ENCODE measurements around the gene DNAH2. TPM values are rescaled to one million over a fixed set of nuclear protein-coding genes. Genes with fewer than 3 reads are reported as not detected.

DNAH2 gene
- total RNA-seq, 2 experiments from 2014 or later = not detected

GRCh38 chr17:7687072-7687907 is 30.3 kb upstream of the DNAH2 start, which contains the start of gene TP53:
TP53 (minus strand) TSS chr17:7687490; CDS start chr17:7676594, 10,896 bp downstream.
- no peaks in the 10 kb centered on the region for H3K9me3 Mint-ChIP-seq
- H3K4me1 Mint-ChIP-seq = peaks cover 48% of the 10 kb centered on the region
- H3K27me3 Mint-ChIP-seq = no peaks in the 10 kb centered on the region
- peak within 1 kb of the TSS; percentile 92 for H3K4me3 Mint-ChIP-seq
- peak; percentile 94 for DNase-seq
- ChIA-PET CTCF (interaction anchor here (0.5 to 3.4 kb wide), 52 partner anchors 9 to 561 kb away, joined by 3 to 33 read pairs (median 4); partner anchors contain the start of genes CD68, CNTROB, CTC1 and DNAH2), POLR2A (interaction anchor here (0.6 to 2.8 kb wide), 9 partner anchors 37 to 433 kb away, joined by 3 to 8 read pairs (median 4); partner anchors contain the start of genes ATP1B2, FXR2 and MPDU1)
- peak within 1 kb of the TSS; percentile 100 for H3K27ac Mint-ChIP-seq
- H3K36me3 Mint-ChIP-seq (ENCODE audit: low read depth) = peaks cover 22% of the 10 kb centered on the region

- no peaks in the 10 kb centered on the region for H3K27me3 Mint-ChIP-seq
- CTCF ChIA-PET = interaction anchor here (0.5 to 3.4 kb wide), 55 partner anchors 10 to 556 kb away, joined by 3 to 33 read pairs (median 4); partner anchors contain the start of genes CD68, CNTROB, DNAH2 and DVL2
- H3K4me3 Mint-ChIP-seq = peak within 1 kb of the TSS; percentile 92
- POLR2A ChIA-PET = interaction anchor here (0.6 to 2.8 kb wide), 8 partner anchors 37 to 432 kb away, joined by 3 to 8 read pairs (median 4); partner anchors contain the start of genes ATP1B2, FXR2 and MPDU1
- peaks cover 25% of the 10 kb centered on the region for H3K36me3 Mint-ChIP-seq (ENCODE audit: low read depth)
- peak within 1 kb of the TSS; percentile 100 for H3K27ac Mint-ChIP-seq
- no peaks in the 10 kb centered on the region for H3K9me3 Mint-ChIP-seq
- DNase-seq = peak; percentile 97
- peaks cover 45% of the 10 kb centered on the region for H3K4me1 Mint-ChIP-seq
These were observed 29.4 kb upstream of the DNAH2 start, which contains the start of gene WRAP53 for GRCh38 chr17:7687908-7688807. WRAP53 (plus strand) TSS chr17:7688477; CDS start chr17:7688649, 172 bp downstream.

GRCh38 chr17:7688808-7689316 is 28.7 kb upstream of the DNAH2 start:
- Mint-ChIP-seq H3K4me3 (peak overlapping the region; percentile 92), H3K27ac (peak overlapping the region; percentile 100), H3K27me3 (no peaks in the 10 kb centered on the region), H3K9me3 (no peaks in the 10 kb centered on the region), H3K36me3 (ENCODE audit: low read depth) (peaks cover 25% of the 10 kb centered on the region), H3K4me1 (peaks cover 42% of the 10 kb centered on the region)
- POLR2A ChIA-PET = no interaction called here
- DNase-seq = no peak
- CTCF ChIA-PET = interaction anchor here (0.5 to 3.4 kb wide), 28 partner anchors 10 to 555 kb away, joined by 3 to 18 read pairs (median 5); partner anchors contain the start of genes CD68, DNAH2, FXR2 and MPDU1

GRCh38 chr17:7695586-7695985 is 22.0 kb upstream of the DNAH2 start:
- Mint-ChIP-seq H3K36me3 (ENCODE audit: low read depth) (peaks cover 22% of the 10 kb centered on the region), H3K4me1 (no peaks in the 10 kb centered on the region), H3K27ac (no peak overlapping the region), H3K4me3 (no peak overlapping the region), H3K27me3 (no peaks in the 10 kb centered on the region), H3K9me3 (no peaks in the 10 kb centered on the region)
- ChIA-PET CTCF (no interaction called here), POLR2A (no interaction called here)
- no peak for DNase-seq

- Mint-ChIP-seq H3K27me3 (no peaks in the 10 kb centered on the region), H3K27ac (no peak overlapping the region), H3K36me3 (ENCODE audit: low read depth) (peaks cover 28% of the 10 kb centered on the region), H3K4me1 (no peaks in the 10 kb centered on the region), H3K9me3 (no peaks in the 10 kb centered on the region), H3K4me3 (no peak overlapping the region)
- DNase-seq = no peak
- ChIA-PET CTCF (interaction anchor here (1.4 kb wide), 1 partner anchor 10 kb away, joined by 9 read pairs; the partner anchor contains the start of genes TP53 and WRAP53), POLR2A (no interaction called here)
These were observed 19.5 kb upstream of the DNAH2 start for GRCh38 chr17:7697828-7698588.

- POLR2A ChIA-PET = no interaction called here
- peaks cover 17% of the 10 kb centered on the region for H3K27me3 Mint-ChIP-seq
- no peak overlapping the region for H3K4me3 Mint-ChIP-seq
- peaks cover 9% of the 10 kb centered on the region for H3K4me1 Mint-ChIP-seq
- CTCF ChIA-PET = interaction anchor here (3.6 kb wide), 1 partner anchor 13 kb away, joined by 18 read pairs; the partner anchor contains the start of genes TP53 and WRAP53
- peaks cover 30% of the 10 kb centered on the region for H3K36me3 Mint-ChIP-seq (ENCODE audit: low read depth)
- no peak overlapping the region for H3K27ac Mint-ChIP-seq
- H3K9me3 Mint-ChIP-seq = no peaks in the 10 kb centered on the region
- DNase-seq = no peak
These were observed 17.0 kb upstream of the DNAH2 start for GRCh38 chr17:7700510-7700909.

GRCh38 chr17:7701681-7702080 is 15.9 kb upstream of the DNAH2 start:
- no peak for DNase-seq
- H3K9me3 Mint-ChIP-seq = no peaks in the 10 kb centered on the region
- H3K4me3 Mint-ChIP-seq = no peak overlapping the region
- CTCF ChIA-PET = interaction anchor here (3.6 kb wide), 1 partner anchor 14 kb away, joined by 18 read pairs; the partner anchor contains the start of genes TP53 and WRAP53
- H3K27me3 Mint-ChIP-seq = peaks cover 29% of the 10 kb centered on the region
- H3K4me1 Mint-ChIP-seq = peaks cover 13% of the 10 kb centered on the region
- H3K36me3 Mint-ChIP-seq (ENCODE audit: low read depth) = peaks cover 21% of the 10 kb centered on the region
- POLR2A ChIA-PET = no interaction called here
- H3K27ac Mint-ChIP-seq = no peak overlapping the region

- Mint-ChIP-seq H3K36me3 (ENCODE audit: low read depth) (peaks cover 18% of the 10 kb centered on the region), H3K27ac (no peak overlapping the region), H3K4me3 (no peak overlapping the region), H3K4me1 (peaks cover 13% of the 10 kb centered on the region), H3K27me3 (peaks cover 37% of the 10 kb centered on the region), H3K9me3 (no peaks in the 10 kb centered on the region)
- DNase-seq = no peak
- CTCF ChIA-PET = interaction anchor here (0.8 to 3.6 kb wide), 2 partner anchors 12 to 15 kb away, joined by 3 to 18 read pairs; partner anchors contain the start of genes TP53 and WRAP53
- POLR2A ChIA-PET = no interaction called here
These were observed 14.8 kb upstream of the DNAH2 start for GRCh38 chr17:7702776-7703175.

- H3K27ac Mint-ChIP-seq = no peak overlapping the region
These were observed 13.7 kb upstream of the DNAH2 start for GRCh38 chr17:7703584-7704479.

GRCh38 chr17:7704601-7705268 is 12.8 kb upstream of the DNAH2 start, which contains the start of gene EFNB3:
EFNB3 (plus strand) TSS chr17:7705202; CDS start chr17:7705599, 397 bp downstream.
- peak within 1 kb of the TSS; percentile 48 for H3K4me3 Mint-ChIP-seq
- H3K27me3 Mint-ChIP-seq = peaks cover 40% of the 10 kb centered on the region
- peaks cover 14% of the 10 kb centered on the region for H3K4me1 Mint-ChIP-seq
- POLR2A ChIA-PET = no interaction called here
- H3K9me3 Mint-ChIP-seq = no peaks in the 10 kb centered on the region
- DNase-seq = no peak
- H3K36me3 Mint-ChIP-seq (ENCODE audit: low read depth) = peaks cover 18% of the 10 kb centered on the region
- no peak within 1 kb of the TSS for H3K27ac Mint-ChIP-seq
- CTCF ChIA-PET = interaction anchor here (0.6 to 1.5 kb wide), 4 partner anchors 10 to 44 kb away, joined by 3 read pairs; no protein-coding TSS in a partner anchor

More at GRCh38 chr17:7703584-7704479, 13.7 kb upstream of the DNAH2 start:
- no peak for DNase-seq
- H3K4me1 Mint-ChIP-seq = peaks cover 13% of the 10 kb centered on the region
- H3K27me3 Mint-ChIP-seq = peaks cover 40% of the 10 kb centered on the region
- peaks cover 18% of the 10 kb centered on the region for H3K36me3 Mint-ChIP-seq (ENCODE audit: low read depth)
- CTCF ChIA-PET = interaction anchor here (0.8 to 3.6 kb wide), 2 partner anchors 13 to 16 kb away, joined by 3 to 18 read pairs; partner anchors contain the start of genes TP53 and WRAP53
- H3K4me3 Mint-ChIP-seq = no peak overlapping the region
- POLR2A ChIA-PET = no interaction called here
- H3K9me3 Mint-ChIP-seq = no peaks in the 10 kb centered on the region
